Hypothalamus (tissue), 51 donors: ENCODE results near the gene PAGE3.

Experiments used
- DNase-seq, 51 donors: peaks; one replicate each; lab custom pipeline; 2025; lab: John Stamatoyannopoulos, UW

Gene PAGE3

GRCh38 chrX:55264816-55265215 lies at the start of gene PAGE3:
Gene PAGE3, minus strand, starts transcription at chrX:55264916. Its CDS starts 1,013 bp downstream, at chrX:55263903.
- no peak for DNase-seq

- DNase-seq = no peak
Measured at GRCh38 chrX:55312655-55313054, 47.9 kb upstream of the PAGE3 start.

DNA sequence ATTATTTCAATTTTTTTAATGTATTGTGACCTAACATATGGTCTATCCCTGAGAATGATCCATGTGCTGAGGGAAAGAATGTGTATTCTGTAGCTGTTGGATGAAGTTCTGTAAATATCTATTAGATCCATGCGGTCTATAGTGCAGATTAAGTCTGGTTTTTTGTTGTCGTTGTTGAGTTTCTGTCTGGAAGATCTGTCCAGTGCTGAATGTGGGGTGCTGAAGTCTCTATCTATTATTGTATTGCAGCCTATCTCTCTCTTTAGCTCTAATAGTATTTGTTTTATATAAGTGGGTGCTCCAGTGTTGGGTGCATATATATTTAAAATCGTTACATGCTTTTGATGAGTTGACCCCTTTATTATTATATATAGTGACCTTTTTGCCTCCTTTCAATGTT lies 26.2 kb upstream of the PAGE3 start:
- DNase-seq = no peak

GRCh38 chrX:55279832-55280231 lies 15.1 kb upstream of the PAGE3 start:
- no peak for DNase-seq

- DNase-seq = no peak
Measured at GRCh38 chrX:55260806-55261205, 3.9 kb downstream of the PAGE3 start.

GRCh38 chrX:55253528-55253927 lies 11.2 kb downstream of the PAGE3 start:
- no peak for DNase-seq

DNA sequence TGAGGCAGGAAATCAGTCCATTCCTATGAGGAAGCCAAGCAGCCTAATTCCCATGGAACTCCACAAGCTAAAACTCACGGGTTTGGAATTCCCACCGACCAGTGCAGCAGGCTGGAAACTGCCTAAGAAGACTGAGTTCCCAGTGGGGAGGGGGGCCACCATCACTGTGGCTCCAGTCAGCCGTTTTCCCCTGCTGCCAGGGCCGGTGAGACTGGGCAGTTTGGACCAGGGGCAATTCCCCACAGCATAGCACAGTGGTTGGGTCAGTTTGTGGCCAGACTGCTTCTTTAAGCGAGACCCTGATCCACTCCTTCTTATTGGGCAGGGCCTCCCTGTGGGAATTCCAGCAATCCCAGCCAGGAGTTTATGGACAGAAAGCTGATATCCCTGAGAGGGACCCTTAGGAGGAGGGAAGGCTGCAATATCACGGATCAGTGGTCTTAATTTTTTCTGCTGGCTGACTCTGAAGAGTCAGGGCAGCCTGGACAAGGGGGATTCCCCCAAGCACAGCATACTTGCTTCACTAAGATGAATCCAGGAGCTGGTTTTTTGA lies 23.9 kb downstream of the PAGE3 start:
- no peak for DNase-seq

DNA sequence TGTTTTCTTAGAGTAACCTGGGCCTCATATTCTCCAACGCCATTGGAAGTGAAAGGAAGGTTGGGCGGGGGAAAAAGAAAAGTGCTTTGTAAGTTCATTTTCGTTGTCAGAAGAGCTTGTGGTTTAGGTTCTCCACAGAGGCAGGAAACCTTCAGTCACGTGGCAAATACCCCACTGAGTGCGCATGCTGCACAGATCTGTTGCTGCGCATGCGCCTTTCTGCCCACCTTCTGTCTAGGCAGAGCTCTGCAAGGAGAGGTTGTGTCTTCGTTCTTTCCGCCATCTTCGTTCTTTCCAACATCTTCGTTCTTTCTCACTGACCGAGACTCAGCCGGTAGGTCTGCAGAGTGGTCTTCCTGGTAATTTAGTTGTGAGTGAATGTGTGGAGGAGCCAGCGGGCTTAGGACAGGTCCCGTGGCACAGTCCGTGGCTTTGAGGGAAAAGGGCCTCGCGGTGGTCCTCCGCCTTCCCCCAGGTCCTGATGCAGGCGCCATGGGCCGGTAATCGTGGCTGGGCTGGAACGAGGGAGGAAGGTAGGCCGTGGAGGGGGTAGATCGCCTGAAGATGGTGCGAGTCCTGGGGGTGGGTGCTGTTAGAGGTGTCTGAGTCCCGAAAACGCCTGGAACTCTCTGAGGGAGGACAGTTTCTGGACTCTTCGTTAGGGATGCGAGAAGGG lies 44.5 kb downstream of the PAGE3 start, which contains the start of gene PAGE5:
TSS of gene PAGE5 (plus strand) at position 228 of the 676 bp plus-strand sequence. CDS start 1,037 bp downstream, outside the sequence.
- no peak for DNase-seq

DNA sequence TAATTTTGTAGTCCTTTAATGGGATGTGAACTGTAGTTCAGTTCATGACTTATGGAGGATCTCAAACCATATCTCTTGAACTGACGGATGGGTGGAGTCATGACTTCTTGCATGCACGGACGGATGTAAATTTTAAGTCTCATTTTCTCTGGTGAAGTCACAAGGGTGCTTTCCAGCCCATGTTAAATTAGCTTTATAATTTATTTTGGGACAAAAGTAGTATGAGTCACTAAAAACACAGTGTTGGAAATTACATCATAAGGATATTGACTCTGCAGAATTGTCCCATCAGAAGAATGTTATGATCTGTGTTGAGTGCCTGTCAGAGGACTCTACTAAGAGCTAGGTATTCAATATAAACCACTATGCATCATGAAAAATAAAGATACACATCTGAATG lies 51.3 kb downstream of the PAGE3 start:
- DNase-seq = no peak

- DNase-seq = no peak
Measured at GRCh38 chrX:55210931-55211677, 53.6 kb downstream of the PAGE3 start.
